BJ (cell line): ENCODE measurements around the gene CITED4. TPM values are rescaled to one million over a fixed set of nuclear protein-coding genes. Genes with fewer than 3 reads are reported as not detected.

Source experiments
- CTCF ChIA-PET: fragments of 350-600 bp; formaldehyde crosslinking; extraction: SDS; loops from one replicate; lab custom pipeline; 2021; ENCODE audit warnings: antibody characterized with exemption, inconsistent platforms; lab: Yijun Ruan, JAX
- POLR2A ChIA-PET: fragments of 300-600 bp; sonication (Branson Sonifier 250); formaldehyde crosslinking; extraction: SDS; loops from one replicate; lab custom pipeline; 2021; ENCODE audit warnings: antibody characterized with exemption; lab: Charles Lee
- DNase-seq: peaks from one replicate; pipeline ENCODE4 v3.0.0-alpha.2; 2011; ENCODE audit warnings: low read depth
- H3K27me3 ChIP-seq: 2 replicates; pipeline ENCODE4 v1.6.0; 2011; ENCODE audit warnings: low read length; ENCODE audit not compliant: control insufficient read depth, insufficient read depth
- H3K36me3 ChIP-seq: 2 replicates; pipeline ENCODE4 v1.5.1; 2011; ENCODE audit warnings: low read length; ENCODE audit not compliant: control insufficient read depth, insufficient read depth
- H3K4me3 ChIP-seq: 2 replicates; pipeline ENCODE4 v1.5.1; 2011; ENCODE audit warnings: low read depth, mild to moderate bottlenecking, control low read depth, low read length
- polyA minus RNA-seq: library from RNA; depleted of rRNA, polyadenylated mRNA; stranded (reverse); fragments of >200 nt; gene quantifications from 2 replicates; pipeline ENCODE4 v1.2.3, GENCODE V29; 2011; rRNA and poly(A)+ RNA removed
- polyA plus RNA-seq: library from polyadenylated mRNA; depleted of rRNA; stranded (reverse); fragments of >200 nt; gene quantifications from 2 replicates; pipeline ENCODE4 v1.2.3, GENCODE V29; 2011; rRNA removed
- TF ChIP-seq, protein P1 (sequence below): IDR thresholded peaks from 2 replicates; pipeline ENCODE4 v1.5.1; 2011; ENCODE audit warnings: low read depth, mild to moderate bottlenecking, control low read depth, inconsistent platforms, low read length, moderate library complexity; ENCODE audit not compliant: insufficient read depth

The CITED4 gene, protein sequence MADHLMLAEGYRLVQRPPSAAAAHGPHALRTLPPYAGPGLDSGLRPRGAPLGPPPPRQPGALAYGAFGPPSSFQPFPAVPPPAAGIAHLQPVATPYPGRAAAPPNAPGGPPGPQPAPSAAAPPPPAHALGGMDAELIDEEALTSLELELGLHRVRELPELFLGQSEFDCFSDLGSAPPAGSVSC
- polyA plus RNA-seq, result 0.67 and 0.80 TPM in 2 replicates
- polyA minus RNA-seq, result 0.24 and 0.67 TPM in 2 replicates

DNA sequence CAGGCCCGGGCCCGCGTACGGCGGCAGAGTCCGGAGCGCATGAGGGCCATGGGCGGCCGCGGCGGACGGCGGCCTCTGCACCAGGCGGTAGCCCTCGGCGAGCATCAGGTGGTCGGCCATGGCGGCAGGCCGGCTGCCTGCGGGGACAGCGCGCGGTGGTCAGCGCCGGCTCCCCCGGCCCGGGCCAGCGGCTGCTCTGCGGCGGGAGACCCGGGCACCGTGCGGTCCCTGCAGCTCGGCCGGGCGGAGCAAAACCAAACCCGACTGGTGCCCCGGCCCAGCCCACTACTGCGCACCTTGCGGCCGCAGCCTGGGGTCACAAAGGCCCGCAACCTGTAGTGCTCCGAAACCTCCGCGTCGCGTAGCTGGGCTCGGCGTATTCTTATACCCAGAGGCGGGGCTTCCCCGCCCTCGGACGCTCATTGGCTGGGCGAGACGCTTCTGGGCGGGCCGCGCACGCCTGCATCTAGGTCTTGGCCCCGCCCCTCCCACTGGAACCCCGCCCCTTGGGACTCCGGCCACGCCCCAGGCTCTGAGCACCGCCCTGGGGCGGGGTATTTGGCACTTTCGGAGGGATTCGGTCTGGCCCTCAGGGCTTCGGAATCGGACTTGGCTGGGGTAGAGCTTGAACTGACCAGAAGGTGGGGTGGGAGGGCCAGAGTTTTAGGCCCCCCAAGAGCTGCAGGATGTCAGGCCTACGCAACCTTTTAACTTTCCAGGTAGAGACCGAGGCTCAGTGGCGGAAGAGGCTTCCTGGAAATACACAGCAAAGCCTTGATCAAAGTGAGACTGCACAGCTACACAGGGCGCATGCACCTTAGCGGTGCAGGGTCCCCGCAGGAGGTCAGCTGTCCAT is at the start of gene CITED4:
TSS of gene CITED4 (minus strand) at position 356 of the 856 bp plus-strand sequence. CDS start at position 120, 236 bp downstream.
- peak within 1 kb of the TSS; percentile 54 for H3K4me3 ChIP-seq
- TF ChIP-seq, protein P1, sequence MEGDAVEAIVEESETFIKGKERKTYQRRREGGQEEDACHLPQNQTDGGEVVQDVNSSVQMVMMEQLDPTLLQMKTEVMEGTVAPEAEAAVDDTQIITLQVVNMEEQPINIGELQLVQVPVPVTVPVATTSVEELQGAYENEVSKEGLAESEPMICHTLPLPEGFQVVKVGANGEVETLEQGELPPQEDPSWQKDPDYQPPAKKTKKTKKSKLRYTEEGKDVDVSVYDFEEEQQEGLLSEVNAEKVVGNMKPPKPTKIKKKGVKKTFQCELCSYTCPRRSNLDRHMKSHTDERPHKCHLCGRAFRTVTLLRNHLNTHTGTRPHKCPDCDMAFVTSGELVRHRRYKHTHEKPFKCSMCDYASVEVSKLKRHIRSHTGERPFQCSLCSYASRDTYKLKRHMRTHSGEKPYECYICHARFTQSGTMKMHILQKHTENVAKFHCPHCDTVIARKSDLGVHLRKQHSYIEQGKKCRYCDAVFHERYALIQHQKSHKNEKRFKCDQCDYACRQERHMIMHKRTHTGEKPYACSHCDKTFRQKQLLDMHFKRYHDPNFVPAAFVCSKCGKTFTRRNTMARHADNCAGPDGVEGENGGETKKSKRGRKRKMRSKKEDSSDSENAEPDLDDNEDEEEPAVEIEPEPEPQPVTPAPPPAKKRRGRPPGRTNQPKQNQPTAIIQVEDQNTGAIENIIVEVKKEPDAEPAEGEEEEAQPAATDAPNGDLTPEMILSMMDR, result 0 out of 2 replicates have a peak, but pooled peaks have one; percentile 17
- H3K36me3 ChIP-seq, result no peaks in the 10 kb centered on the region
- peak; percentile 39 for DNase-seq
- CTCF ChIA-PET, result interaction anchor here (1.0 to 19.7 kb wide), 6 partner anchors 10 to 139 kb away, joined by 3 to 476 read pairs (median 5); no protein-coding TSS in a partner anchor
- no peaks in the 10 kb centered on the region; the same call in 1 of the 2 replicates for H3K27me3 ChIP-seq
- POLR2A ChIA-PET, result interaction anchor here (0.6 to 0.9 kb wide), 3 partner anchors 14 to 118 kb away, joined by 3 to 4 read pairs (median 3); no protein-coding TSS in a partner anchor

- Histone ChIP-seq H3K4me3 (no peak overlapping the region), H3K36me3 (no peaks in the 10 kb centered on the region), H3K27me3 (no peaks in the 10 kb centered on the region)
- CTCF ChIA-PET, result no interaction called here
- POLR2A ChIA-PET, result no interaction called here
- DNase-seq, result no peak
- TF ChIP-seq, protein P1, result no peak
These were observed 48.9 kb upstream of the CITED4 start for GRCh38 chr1:40911105-40911504.

DNA sequence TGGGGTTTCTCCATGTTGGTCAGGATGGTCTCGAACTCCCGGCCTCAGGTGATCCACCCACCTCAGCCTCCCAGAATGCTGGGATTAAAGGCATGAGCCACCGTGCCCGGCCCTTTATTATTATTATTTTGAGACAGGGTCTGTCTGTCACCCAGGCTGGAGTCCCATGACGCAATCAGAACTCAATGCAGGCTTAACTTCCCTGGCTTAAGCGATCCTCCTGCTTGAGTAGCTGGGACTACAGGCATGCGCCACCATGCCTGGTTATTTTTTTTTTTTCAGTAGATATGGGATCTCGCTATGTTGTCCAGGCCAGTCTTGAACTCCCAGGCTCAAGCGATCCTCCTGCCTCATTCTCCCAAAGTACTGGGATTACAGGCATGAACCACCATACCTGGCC is 47.1 kb upstream of the CITED4 start:
- TF ChIP-seq, protein P1, result no peak
- no peak overlapping the region for H3K4me3 ChIP-seq
- H3K36me3 ChIP-seq, result no peaks in the 10 kb centered on the region
- DNase-seq, result no peak
- POLR2A ChIA-PET, result no interaction called here
- CTCF ChIA-PET, result no interaction called here
- no peaks in the 10 kb centered on the region for H3K27me3 ChIP-seq

- TF ChIP-seq, protein P1, result no peak
- CTCF ChIA-PET, result no interaction called here
- no peak for DNase-seq
- Histone ChIP-seq H3K4me3 (no peak overlapping the region), H3K27me3 (no peaks in the 10 kb centered on the region), H3K36me3 (no peaks in the 10 kb centered on the region)
- POLR2A ChIA-PET, result no interaction called here
These were observed 46.2 kb upstream of the CITED4 start for GRCh38 chr1:40908350-40908749.

DNA sequence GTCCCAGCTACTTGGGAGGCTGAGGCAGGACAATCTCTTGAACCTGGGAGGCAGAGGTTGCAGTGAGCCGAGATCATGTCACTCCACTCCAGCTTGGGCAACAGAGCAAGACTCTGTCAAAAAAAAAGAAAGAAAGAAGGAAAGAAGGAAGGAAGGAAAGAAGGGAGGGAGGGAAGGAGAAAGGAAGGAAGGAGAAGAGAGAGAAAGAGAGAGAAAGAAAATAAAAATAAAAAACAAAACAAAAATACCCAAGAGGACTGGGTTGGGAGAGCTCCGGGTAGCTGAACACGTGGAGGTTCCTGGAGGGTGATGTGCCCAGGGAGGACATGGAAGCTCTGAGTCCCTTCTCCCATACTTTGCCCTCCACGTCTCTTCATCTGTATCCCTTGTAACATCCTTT is 45.7 kb upstream of the CITED4 start:
- no peak for DNase-seq
- Histone ChIP-seq H3K36me3 (no peaks in the 10 kb centered on the region), H3K4me3 (no peak overlapping the region), H3K27me3 (no peaks in the 10 kb centered on the region)
- TF ChIP-seq, protein P1, result no peak
- CTCF ChIA-PET, result interaction anchor here (1.2 kb wide), 1 partner anchor 45 kb away, joined by 3 read pairs; no protein-coding TSS in a partner anchor
- POLR2A ChIA-PET, result no interaction called here
